Measurements from ENCODE around the gene MORN1. TPM values are rescaled to one million over a fixed set of nuclear protein-coding genes. Genes with fewer than 3 reads are reported as not detected.

MORN1 gene
- total RNA-seq, 4 donors from 2014 or later: 0.59 to 20.0 (median 9.5) TPM

GRCh38 chr1:2429780-2430591 lies 38.6 kb upstream of the MORN1 start:
- no peak for DNase-seq
- Histone ChIP-seq H3K27ac (no peak overlapping the region), H3K36me3 (no peaks in the 10 kb centered on the region), H3K9me3 (no peaks in the 10 kb centered on the region), H3K4me3 (no peak overlapping the region), H3K27me3 (no peaks in the 10 kb centered on the region), H3K4me1 (no peaks in the 10 kb centered on the region)
- intact Hi-C loops (cut with DNase I; ENCODE audit: low total_unique reads): no loop called here
- TF ChIP-seq CTCF (IDR thresholded peaks at IDR 0.05): no peak
- no peak for TF ChIP-seq POLR2A (IDR thresholded peaks at IDR 0.05)

- H3K36me3 ChIP-seq: no peaks in the 10 kb centered on the region
- intact Hi-C loops (cut with DNase I; ENCODE audit: low total_unique reads): no loop called here
- no peaks in the 10 kb centered on the region for H3K27me3 ChIP-seq
- no peak overlapping the region for H3K4me3 ChIP-seq
- no peak for TF ChIP-seq POLR2A (IDR thresholded peaks at IDR 0.05)
- H3K4me1 ChIP-seq: no peaks in the 10 kb centered on the region
- DNase-seq: no peak
- H3K27ac ChIP-seq: no peak overlapping the region
- no peaks in the 10 kb centered on the region for H3K9me3 ChIP-seq
These were observed 37.1 kb upstream of the MORN1 start for GRCh38 chr1:2428490-2428889.

GRCh38 chr1:2427976-2428375 lies 36.6 kb upstream of the MORN1 start:
- H3K27ac ChIP-seq: no peak overlapping the region
- no peak for DNase-seq
- H3K27me3 ChIP-seq: no peaks in the 10 kb centered on the region
- no peak overlapping the region for H3K4me3 ChIP-seq
- H3K36me3 ChIP-seq: no peaks in the 10 kb centered on the region
- TF ChIP-seq CTCF (IDR thresholded peaks at IDR 0.05) (no peak), POLR2A (IDR thresholded peaks at IDR 0.05) (no peak)
- intact Hi-C loops (cut with DNase I; ENCODE audit: low total_unique reads): no loop called here
- H3K4me1 ChIP-seq: no peaks in the 10 kb centered on the region
- no peaks in the 10 kb centered on the region for H3K9me3 ChIP-seq

- no peak for DNase-seq
- Histone ChIP-seq H3K9me3 (no peaks in the 10 kb centered on the region), H3K27me3 (no peaks in the 10 kb centered on the region), H3K36me3 (no peaks in the 10 kb centered on the region), H3K4me3 (no peak overlapping the region), H3K27ac (no peak overlapping the region), H3K4me1 (no peaks in the 10 kb centered on the region)
- TF ChIP-seq POLR2A (IDR thresholded peaks at IDR 0.05): no peak
- TF ChIP-seq CTCF (IDR thresholded peaks at IDR 0.05): no peak
- intact Hi-C loops (cut with DNase I; ENCODE audit: low total_unique reads): no loop called here
These were observed 35.7 kb upstream of the MORN1 start for GRCh38 chr1:2427051-2427450.

- H3K4me3 ChIP-seq: no peak overlapping the region
- no peak overlapping the region for H3K27ac ChIP-seq
- H3K27me3 ChIP-seq: no peaks in the 10 kb centered on the region
- H3K9me3 ChIP-seq: no peaks in the 10 kb centered on the region
- no peak for DNase-seq
- intact Hi-C loops (cut with DNase I; ENCODE audit: low total_unique reads): no loop called here
- H3K4me1 ChIP-seq: no peaks in the 10 kb centered on the region
- TF ChIP-seq POLR2A (IDR thresholded peaks at IDR 0.05) (no peak), CTCF (IDR thresholded peaks at IDR 0.05) (no peak)
- H3K36me3 ChIP-seq: no peaks in the 10 kb centered on the region
These were observed 35.2 kb upstream of the MORN1 start for GRCh38 chr1:2426540-2426939.

All from uterus (tissue), 4 donors.